Neural crest cell (in vitro differentiated cells): ENCODE measurements around the gene ACVR2A. TPM values are rescaled to one million over a fixed set of nuclear protein-coding genes. Genes with fewer than 3 reads are reported as not detected.

ENCODE experiments used
- DNase-seq: peaks from one replicate; pipeline ENCODE4 v3.0.0; 2021; ENCODE audit warnings: low read depth, mixed read lengths, low spot score
- H3K27ac Mint-ChIP-seq: one replicate; pipeline ENCODE4 v1.8.0; 2021; ENCODE audit warnings: mild to moderate bottlenecking, mixed read lengths; ENCODE audit not compliant: unreplicated experiment
- H3K27me3 Mint-ChIP-seq: 2 replicates; pipeline ENCODE4 v1.8.0; 2021; ENCODE audit warnings: low read depth, mild to moderate bottlenecking, mixed read lengths
- H3K36me3 Mint-ChIP-seq: 2 replicates; pipeline ENCODE4 v1.8.0; 2021; ENCODE audit warnings: low read depth, mild to moderate bottlenecking, mixed read lengths
- H3K4me1 Mint-ChIP-seq: 2 replicates; pipeline ENCODE4 v1.8.0; 2021; ENCODE audit warnings: mixed read lengths
- H3K4me3 Mint-ChIP-seq: one replicate; pipeline ENCODE4 v1.8.0; 2021; ENCODE audit warnings: mild to moderate bottlenecking, mixed read lengths
- H3K9me3 Mint-ChIP-seq: 2 replicates; pipeline ENCODE4 v1.8.0; 2021; ENCODE audit warnings: mixed read lengths
- CTCF ChIP-seq: fragments of 200-600 bp; sonication (generic); conservative IDR thresholded peaks from 2 replicates; pipeline ENCODE4 v1.5.0; 2021; ENCODE audit warnings: antibody characterized with exemption, mild to moderate bottlenecking
- total RNA-seq: library from RNA; stranded (reverse); gene quantifications from 2 replicates; pipeline ENCODE4 v1.2.1, GENCODE V29; 2021

Gene ACVR2A
- total RNA-seq, 1 donor from 2014 or later: 26.8 TPM

- Mint-ChIP-seq H3K9me3 (no peaks in the 10 kb centered on the region), H3K4me3 (no peak overlapping the region), H3K36me3 (peaks cover 2% of the 10 kb centered on the region), H3K4me1 (peaks cover 13% of the 10 kb centered on the region), H3K27me3 (no peaks in the 10 kb centered on the region), H3K27ac (no peak overlapping the region)
- DNase-seq: no peak
- TF ChIP-seq CTCF: no peak
Measured at GRCh38 chr2:147865560-147865959, 20.7 kb downstream of the ACVR2A start.

- Mint-ChIP-seq H3K4me3 (no peak overlapping the region), H3K27ac (no peak overlapping the region), H3K36me3 (peaks cover 2% of the 10 kb centered on the region), H3K4me1 (peaks cover 10% of the 10 kb centered on the region), H3K27me3 (no peaks in the 10 kb centered on the region), H3K9me3 (no peaks in the 10 kb centered on the region)
- TF ChIP-seq CTCF: no peak
- DNase-seq: no peak
Measured at GRCh38 chr2:147867050-147867449, 22.2 kb downstream of the ACVR2A start.

GRCh38 chr2:147869934-147870333 is 25.1 kb downstream of the ACVR2A start:
- no peak overlapping the region for H3K27ac Mint-ChIP-seq

GRCh38 chr2:147872967-147873366 is 28.1 kb downstream of the ACVR2A start:
- H3K4me1 Mint-ChIP-seq: peaks cover 32% of the 10 kb centered on the region
- DNase-seq: no peak
- no peaks in the 10 kb centered on the region for H3K9me3 Mint-ChIP-seq

More at GRCh38 chr2:147869934-147870333, 25.1 kb downstream of the ACVR2A start:
- H3K4me3 Mint-ChIP-seq: no peak overlapping the region
- peaks cover 5% of the 10 kb centered on the region for H3K36me3 Mint-ChIP-seq
- H3K9me3 Mint-ChIP-seq: no peaks in the 10 kb centered on the region
- peaks cover 19% of the 10 kb centered on the region for H3K4me1 Mint-ChIP-seq
- no peak for TF ChIP-seq CTCF
- no peak for DNase-seq
- H3K27me3 Mint-ChIP-seq: no peaks in the 10 kb centered on the region

GRCh38 chr2:147873859-147874483 is 29.1 kb downstream of the ACVR2A start:
- H3K4me3 Mint-ChIP-seq: no peak overlapping the region
- no peak for TF ChIP-seq CTCF
- no peak overlapping the region for H3K27ac Mint-ChIP-seq
- H3K4me1 Mint-ChIP-seq: peaks cover 33% of the 10 kb centered on the region
- peaks cover 5% of the 10 kb centered on the region for H3K36me3 Mint-ChIP-seq
- no peak for DNase-seq
- H3K9me3 Mint-ChIP-seq: no peaks in the 10 kb centered on the region
- H3K27me3 Mint-ChIP-seq: no peaks in the 10 kb centered on the region

More at GRCh38 chr2:147872967-147873366, 28.1 kb downstream of the ACVR2A start:
- Mint-ChIP-seq H3K4me3 (no peak overlapping the region), H3K36me3 (peaks cover 5% of the 10 kb centered on the region), H3K27ac (no peak overlapping the region), H3K27me3 (no peaks in the 10 kb centered on the region)
- TF ChIP-seq CTCF: no peak
